Esophagus muscularis mucosa (tissue), 4 donors: Measurements from ENCODE around the gene LMNA. TPM values are rescaled to one million over a fixed set of nuclear protein-coding genes. Genes with fewer than 3 reads are reported as not detected.

Source experiments
- DNase-seq: peaks from one replicate; pipeline ENCODE4 v3.0.0-alpha.2; 2017; ENCODE audit errors: extremely low spot score
- H3K27ac ChIP-seq, 4 donors: fragments of 200-600 bp; sonication (generic); replicated peaks in 1 of 4; 1 replicate in 3 of 4; 2 replicates in 1 of 4; pipeline ENCODE4 v1.5.1; 2016 to 2019; ENCODE audit warnings: mild to moderate bottlenecking in 1 of 4
- H3K27me3 ChIP-seq, 4 donors: fragments of 200-600 bp; sonication (generic); one replicate each; pipeline versions ENCODE4 v1.5.1 to v1.6.0; 2016 to 2019
- H3K36me3 ChIP-seq, 4 donors: fragments of 200-600 bp; sonication (generic); one replicate each; pipeline ENCODE4 v1.5.1; 2016 to 2019
- H3K4me1 ChIP-seq, 4 donors: fragments of 200-600 bp; sonication (generic); one replicate each; pipeline ENCODE4 v1.5.1; 2016 to 2019
- H3K4me3 ChIP-seq, 4 donors: fragments of 200-600 bp; sonication (generic); 1 replicate in 2 of 4; 2 replicates in 2 of 4; pipeline ENCODE4 v1.5.1; 2016 to 2019; ENCODE audit warnings: mild to moderate bottlenecking in 4 of 4, moderate library complexity in 1 of 4
- H3K9me3 ChIP-seq, 4 donors: fragments of 200-600 bp; sonication (generic); 1 replicate in 3 of 4; 2 replicates in 1 of 4; pipeline ENCODE4 v1.5.1; 2016 to 2019
- EP300 ChIP-seq: sonication (generic); formaldehyde crosslinking; IDR thresholded peaks from one replicate; pipeline ENCODE4 v1.6.1; 2017; ENCODE audit warnings: antibody characterized with exemption
- POLR2A ChIP-seq: fragments of 450-650 bp; IDR thresholded peaks from one replicate; pipeline ENCODE4 v1.6.1; 2017; ENCODE audit warnings: antibody characterized with exemption, moderate library complexity, mild to moderate bottlenecking, low read depth
- POLR2AphosphoS5 ChIP-seq, 2 donors: sonication (generic); formaldehyde crosslinking; IDR thresholded peaks; one replicate each; pipeline ENCODE4 v1.6.1; 2017; ENCODE audit warnings: antibody characterized with exemption in 2 of 2
- WGBS: methylation state at CpG from one replicate; pipeline ENCODE4 v1.1.5; 2018; 5-methylcytosine and 5-hydroxymethylcytosine counted together
- intact Hi-C: fragments of 100-400 bp; cut with DNase I; formaldehyde crosslinking; loops from one replicate; pipeline ENCODE4 v1.15.1; 2023
- total RNA-seq, 4 donors: library from RNA; depleted of rRNA; stranded (reverse); fragments of >200 nt; gene quantifications; one replicate each; pipeline versions ENCODE4 v1.1.0 to v1.2.1, GENCODE V29; 2016
- TF ChIP-seq, protein P1 (sequence below), 3 experiments: fragments of 200-600 bp in 2 of 3; fragments of 450-650 bp in 1 of 3; sonication (generic) in 2 of 3; IDR thresholded peaks; one replicate each; pipeline ENCODE4 v1.5.1; 2017 to 2019; ENCODE audit warnings: antibody characterized with exemption in 3 of 3, mild to moderate bottlenecking in 2 of 3, moderate library complexity in 1 of 3

The LMNA gene
- total RNA-seq, 4 donors from 2014 or later = 311 to 589 (median 380) TPM

DNA sequence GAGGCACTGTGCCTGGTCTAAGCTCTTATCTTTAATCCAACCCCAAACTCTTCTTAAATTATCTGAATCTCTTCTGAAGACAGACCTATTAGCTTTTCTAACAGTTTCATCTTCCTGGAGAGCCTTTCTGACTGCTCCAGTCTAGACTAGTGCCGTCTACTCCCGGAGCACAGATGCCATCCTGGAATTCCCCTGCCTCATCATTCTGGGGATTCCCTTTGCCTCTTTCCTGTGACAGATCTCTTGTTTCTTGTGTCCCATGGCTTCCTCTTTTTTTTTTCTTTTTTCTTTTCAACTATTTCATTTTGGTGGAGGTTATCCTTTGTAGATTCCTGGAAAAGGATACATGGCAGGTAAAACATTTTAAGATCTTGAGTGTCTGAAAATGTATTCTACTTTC is 50.6 kb downstream of the LMNA start:
- 53% methylated on average over 2 of the region's 2 CpGs for WGBS
- H3K4me1 ChIP-seq = peaks cover 20 to 26% (median 22%) of the 10 kb centered on the region in 4 donors
- no peaks in the 10 kb centered on the region for H3K27me3 ChIP-seq
- no peak for DNase-seq
- intact Hi-C loops = no loop called here
- H3K36me3 ChIP-seq = no peaks in the 10 kb centered on the region
- no peaks in the 10 kb centered on the region for H3K9me3 ChIP-seq
- H3K4me3 ChIP-seq = no peak overlapping the region
- H3K27ac ChIP-seq = no peak overlapping the region
- no peak for TF ChIP-seq POLR2AphosphoS5 (IDR thresholded peaks at IDR 0.05)
- TF ChIP-seq, protein P1, sequence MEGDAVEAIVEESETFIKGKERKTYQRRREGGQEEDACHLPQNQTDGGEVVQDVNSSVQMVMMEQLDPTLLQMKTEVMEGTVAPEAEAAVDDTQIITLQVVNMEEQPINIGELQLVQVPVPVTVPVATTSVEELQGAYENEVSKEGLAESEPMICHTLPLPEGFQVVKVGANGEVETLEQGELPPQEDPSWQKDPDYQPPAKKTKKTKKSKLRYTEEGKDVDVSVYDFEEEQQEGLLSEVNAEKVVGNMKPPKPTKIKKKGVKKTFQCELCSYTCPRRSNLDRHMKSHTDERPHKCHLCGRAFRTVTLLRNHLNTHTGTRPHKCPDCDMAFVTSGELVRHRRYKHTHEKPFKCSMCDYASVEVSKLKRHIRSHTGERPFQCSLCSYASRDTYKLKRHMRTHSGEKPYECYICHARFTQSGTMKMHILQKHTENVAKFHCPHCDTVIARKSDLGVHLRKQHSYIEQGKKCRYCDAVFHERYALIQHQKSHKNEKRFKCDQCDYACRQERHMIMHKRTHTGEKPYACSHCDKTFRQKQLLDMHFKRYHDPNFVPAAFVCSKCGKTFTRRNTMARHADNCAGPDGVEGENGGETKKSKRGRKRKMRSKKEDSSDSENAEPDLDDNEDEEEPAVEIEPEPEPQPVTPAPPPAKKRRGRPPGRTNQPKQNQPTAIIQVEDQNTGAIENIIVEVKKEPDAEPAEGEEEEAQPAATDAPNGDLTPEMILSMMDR (IDR thresholded peaks at IDR 0.05) = no peak

GRCh38 chr1:156167536-156167935 is 53.0 kb downstream of the LMNA start:
- no peak for TF ChIP-seq POLR2AphosphoS5 (IDR thresholded peaks at IDR 0.05)
- no peak for TF ChIP-seq EP300
- TF ChIP-seq, protein P1 (IDR thresholded peaks at IDR 0.05) = no peak
- TF ChIP-seq POLR2A = no peak
- WGBS = 78% methylated on average over 5 of the region's 5 CpGs
- H3K27me3 ChIP-seq = no peaks in the 10 kb centered on the region
- H3K4me3 ChIP-seq = no peak overlapping the region
- no peak overlapping the region for H3K27ac ChIP-seq
- H3K36me3 ChIP-seq = no peaks in the 10 kb centered on the region
- H3K4me1 ChIP-seq = peaks cover 0 to 6% (median under 1%) of the 10 kb centered on the region in 4 donors
- intact Hi-C loops = no loop called here
- H3K9me3 ChIP-seq = no peaks in the 10 kb centered on the region
- DNase-seq = no peak

GRCh38 chr1:156172696-156173470 is 58.4 kb downstream of the LMNA start:
- peaks cover 0 to 14% (median 4%) of the 10 kb centered on the region in 4 donors for H3K36me3 ChIP-seq
- no peaks in the 10 kb centered on the region for H3K4me1 ChIP-seq
- H3K9me3 ChIP-seq = no peaks in the 10 kb centered on the region
- DNase-seq = no peak
- H3K27me3 ChIP-seq = no peaks in the 10 kb centered on the region
- no peak overlapping the region for H3K4me3 ChIP-seq
- WGBS = 85% methylated on average over 8 of the region's 9 CpGs
- intact Hi-C loops = no loop called here
- no peak overlapping the region for H3K27ac ChIP-seq
- TF ChIP-seq POLR2AphosphoS5 (IDR thresholded peaks at IDR 0.05) = no peak
- TF ChIP-seq EP300 = no peak
- TF ChIP-seq POLR2A = no peak

DNA sequence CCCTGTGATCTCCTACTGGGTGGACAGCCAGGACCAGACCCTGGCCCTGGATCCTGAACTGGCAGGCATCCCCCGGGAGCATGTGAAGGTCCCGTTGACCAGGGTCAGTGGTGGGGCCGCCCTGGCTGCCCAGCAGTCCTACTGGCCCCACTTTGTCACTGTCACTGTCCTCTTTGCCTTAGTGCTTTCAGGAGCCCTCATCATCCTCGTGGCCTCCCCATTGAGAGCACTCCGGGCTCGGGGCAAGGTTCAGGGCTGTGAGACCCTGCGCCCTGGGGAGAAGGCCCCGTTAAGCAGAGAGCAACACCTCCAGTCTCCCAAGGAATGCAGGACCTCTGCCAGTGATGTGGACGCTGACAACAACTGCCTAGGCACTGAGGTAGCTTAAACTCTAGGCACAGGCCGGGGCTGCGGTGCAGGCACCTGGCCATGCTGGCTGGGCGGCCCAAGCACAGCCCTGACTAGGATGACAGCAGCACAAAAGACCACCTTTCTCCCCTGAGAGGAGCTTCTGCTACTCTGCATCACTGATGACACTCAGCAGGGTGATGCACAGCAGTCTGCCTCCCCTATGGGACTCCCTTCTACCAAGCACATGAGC is 62.2 kb downstream of the LMNA start:
- Histone ChIP-seq H3K9me3 (no peaks in the 10 kb centered on the region), H3K4me3 (no peak overlapping the region), H3K27me3 (peaks cover 0 to 8% (median 0%) of the 10 kb centered on the region in 4 donors), H3K4me1 (no peaks in the 10 kb centered on the region), H3K27ac (no peak overlapping the region), H3K36me3 (peaks cover 0 to 14% (median 4%) of the 10 kb centered on the region in 4 donors)
- 74% methylated on average over 7 of the region's 12 CpGs for WGBS
- no peak for DNase-seq
- intact Hi-C loops = no loop called here
- TF ChIP-seq, protein P1 (IDR thresholded peaks at IDR 0.05) = no peak
- no peak for TF ChIP-seq EP300
- no peak for TF ChIP-seq POLR2A
- TF ChIP-seq POLR2AphosphoS5 (IDR thresholded peaks at IDR 0.05) = no peak

DNA sequence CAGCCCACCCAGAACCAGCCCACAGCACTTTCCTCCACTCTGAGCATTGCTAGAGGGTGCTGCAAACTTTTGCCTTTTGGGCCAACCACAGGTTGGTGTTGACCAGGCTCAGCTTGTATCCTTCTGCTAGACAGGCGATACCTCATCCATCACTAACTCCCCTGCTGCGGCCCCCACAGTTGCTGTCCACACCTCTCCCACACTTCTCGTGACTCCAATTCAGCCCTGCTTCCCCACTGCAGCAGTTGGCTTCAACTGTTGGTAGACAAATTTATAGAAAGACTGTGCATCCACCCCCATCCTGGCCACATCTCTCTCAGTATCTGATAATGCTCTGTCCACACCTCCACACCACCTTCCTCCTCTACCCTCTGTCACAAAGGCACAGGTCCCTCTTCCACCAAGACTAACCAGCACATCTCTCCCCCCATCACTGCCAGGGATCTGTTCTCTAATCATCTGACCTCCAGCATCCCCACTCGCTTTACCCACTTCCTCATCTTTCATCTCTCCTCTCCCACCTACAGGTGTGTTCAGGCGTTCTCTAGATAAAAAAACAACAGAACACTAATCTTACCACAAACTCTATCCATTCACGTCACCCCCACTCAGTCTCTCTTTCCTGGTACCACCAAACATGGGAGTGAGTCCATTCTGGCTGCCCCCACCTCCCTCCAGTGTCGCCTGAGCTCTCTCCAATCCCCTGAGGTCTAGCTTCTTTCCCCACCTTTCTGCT is 63.6 kb downstream of the LMNA start:
- 77% methylated on average over 7 of the region's 7 CpGs for WGBS
- Histone ChIP-seq H3K9me3 (no peaks in the 10 kb centered on the region), H3K36me3 (peaks cover 0 to 14% (median 4%) of the 10 kb centered on the region in 4 donors), H3K4me3 (no peak overlapping the region), H3K27me3 (peaks cover 0 to 13% (median 0%) of the 10 kb centered on the region in 4 donors), H3K4me1 (no peaks in the 10 kb centered on the region), H3K27ac (no peak overlapping the region)
- DNase-seq = no peak
- intact Hi-C loops = no loop called here
- TF ChIP-seq, protein P1 (IDR thresholded peaks at IDR 0.05) = no peak
- no peak for TF ChIP-seq POLR2AphosphoS5 (IDR thresholded peaks at IDR 0.05)
